ENCODE measurements around the gene ATF6. TPM values are rescaled to one million over a fixed set of nuclear protein-coding genes. Genes with fewer than 3 reads are reported as not detected.

ATF6 gene
- total and polyA plus RNA-seq, 8 donors = 3.4 to 54.3 (median 13.5) TPM

DNA sequence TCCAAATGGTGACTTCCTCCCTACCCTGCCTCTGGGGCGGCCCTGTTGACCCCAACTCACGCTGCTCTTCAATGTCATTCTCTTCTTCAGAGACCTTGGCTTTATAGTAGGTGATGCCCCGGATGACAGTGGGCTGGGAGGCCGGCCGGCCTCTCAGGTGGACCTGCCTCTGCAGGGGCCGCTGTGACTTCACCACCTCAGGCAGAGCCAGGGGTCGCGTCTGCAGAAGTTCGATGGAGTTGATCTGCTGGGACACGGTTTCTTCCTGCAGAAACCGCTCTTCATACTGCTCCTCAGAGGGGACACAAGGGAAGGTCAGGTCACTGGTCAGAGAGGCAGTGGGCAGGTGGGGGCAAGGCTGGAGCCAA lies 233.9 kb downstream of the ATF6 start:
- Histone ChIP-seq H3K4me1 (no peaks in the 10 kb centered on the region), H3K27ac (no peak overlapping the region), H3K36me3 (no peaks in the 10 kb centered on the region), H3K9me3 (no peaks in the 10 kb centered on the region), H3K27me3 (peaks cover 0 to 9% (median 0%) of the 10 kb centered on the region in 3 donors), H3K4me3 (no peak overlapping the region)
- TF ChIP-seq POLR2AphosphoS5 (IDR thresholded peaks at IDR 0.05) = no peak
- no peak for TF ChIP-seq EP300 (IDR thresholded peaks at IDR 0.05)
- TF ChIP-seq CTCF (IDR thresholded peaks at IDR 0.05) = no peak
- no peak for TF ChIP-seq POLR2A (IDR thresholded peaks at IDR 0.05)
- 87 to 97% (median 93%) methylated on average over 11 of the region's 11 CpGs for WGBS, 5 donors
- DNase-seq = no peak
- intact Hi-C loops (cut with DNase I; ENCODE audit: low total_unique reads) = no loop called here

DNA sequence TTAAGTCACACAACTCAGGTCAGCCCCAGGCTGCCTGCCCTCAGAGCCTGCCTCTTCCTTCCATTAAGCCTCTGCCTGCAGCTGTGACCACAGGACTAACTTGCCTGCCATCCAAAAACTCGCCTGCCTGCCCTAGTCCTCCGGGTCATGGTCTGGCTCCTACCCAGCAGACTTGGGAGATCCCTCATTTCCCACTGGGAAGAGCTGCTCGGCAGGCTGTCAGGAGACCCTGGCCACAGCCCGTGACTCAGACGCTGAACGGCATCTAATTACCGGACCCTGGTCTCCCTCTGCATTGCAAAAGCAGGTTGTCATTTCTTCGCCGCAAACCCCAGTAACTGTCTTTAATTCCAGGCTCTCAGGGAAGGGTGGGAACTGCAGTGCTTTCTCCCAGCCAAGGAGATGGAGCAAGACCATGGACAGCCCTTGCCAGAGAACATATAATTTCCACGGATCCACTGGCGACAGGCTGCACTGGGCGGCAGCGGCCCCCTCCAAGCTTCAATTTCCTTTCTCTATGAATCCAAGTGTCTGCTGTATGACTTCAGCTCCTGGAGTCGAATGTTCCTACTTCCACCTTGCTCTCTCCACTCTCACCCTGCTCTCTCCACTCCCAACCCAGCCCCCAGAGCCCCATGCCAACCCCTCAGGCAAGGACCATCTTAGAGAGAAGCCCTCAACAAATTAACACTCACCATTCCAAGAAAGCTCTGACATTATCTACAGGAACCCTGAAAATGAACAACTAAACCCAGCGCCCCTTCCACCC lies 237.1 kb downstream of the ATF6 start:
- Histone ChIP-seq H3K4me1 (no peaks in the 10 kb centered on the region), H3K36me3 (no peaks in the 10 kb centered on the region), H3K27me3 (peaks cover 0 to 14% (median 0%) of the 10 kb centered on the region in 3 donors), H3K9me3 (no peaks in the 10 kb centered on the region), H3K27ac (peak overlapping the region in 4 of 5 donors; percentile 17 to 55 (median 47)), H3K4me3 (no peak overlapping the region)
- intact Hi-C loops (cut with DNase I; ENCODE audit: low total_unique reads) = no loop called here
- no peak for DNase-seq
- WGBS, 5 donors = 55 to 83% (median 79%) methylated on average over 13 to 15 of the region's 15 CpGs
- TF ChIP-seq POLR2A (IDR thresholded peaks at IDR 0.05) = no peak
- TF ChIP-seq EP300 (IDR thresholded peaks at IDR 0.05) = no peak
- no peak for TF ChIP-seq POLR2AphosphoS5 (IDR thresholded peaks at IDR 0.05)
- TF ChIP-seq CTCF (IDR thresholded peaks at IDR 0.05) = no peak

GRCh38 chr1:162003830-162004215 lies 237.7 kb downstream of the ATF6 start:
- H3K27me3 ChIP-seq = peaks cover 0 to 14% (median 0%) of the 10 kb centered on the region in 3 donors

DNA sequence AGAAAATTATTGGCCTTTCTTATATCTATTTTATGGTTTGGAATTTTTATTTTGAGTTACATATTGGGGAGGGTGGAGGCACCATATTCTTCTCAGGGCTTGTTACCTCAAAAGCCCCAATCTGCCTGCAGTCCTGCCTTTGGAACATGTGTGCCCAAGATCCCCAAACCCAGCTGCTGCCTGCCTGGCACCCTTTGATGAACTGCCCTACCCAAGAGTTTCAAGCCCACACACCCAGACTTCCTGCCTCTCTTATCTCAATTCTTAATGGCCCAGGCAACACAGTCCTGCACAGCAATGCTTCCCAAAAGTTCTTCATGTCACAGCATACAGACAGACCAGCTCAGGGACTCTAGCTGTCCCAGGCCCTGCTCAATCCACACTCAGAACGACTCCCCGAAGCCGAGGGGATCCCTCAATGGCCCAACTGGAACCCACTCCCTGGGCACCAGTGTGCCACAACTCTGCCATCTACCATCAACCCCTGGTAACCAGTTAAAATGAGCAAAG lies 238.4 kb downstream of the ATF6 start:
- H3K27ac ChIP-seq = peak overlapping the region in 3 of 5 donors; percentile 0 to 50 (median 49)
- no peaks in the 10 kb centered on the region for H3K9me3 ChIP-seq
- DNase-seq = no peak
- intact Hi-C loops (cut with DNase I; ENCODE audit: low total_unique reads) = no loop called here
- no peaks in the 10 kb centered on the region for H3K36me3 ChIP-seq
- WGBS, 5 donors = 87 to 93% (median 89%) methylated on average over 3 of the region's 3 CpGs
- TF ChIP-seq CTCF (IDR thresholded peaks at IDR 0.05) = no peak
- no peak for TF ChIP-seq POLR2A (IDR thresholded peaks at IDR 0.05)
- no peak for TF ChIP-seq POLR2AphosphoS5 (IDR thresholded peaks at IDR 0.05)
- TF ChIP-seq EP300 (IDR thresholded peaks at IDR 0.05) = no peak
- H3K4me1 ChIP-seq = no peaks in the 10 kb centered on the region
- peaks cover 0 to 14% (median 0%) of the 10 kb centered on the region in 3 donors for H3K27me3 ChIP-seq
- no peak overlapping the region for H3K4me3 ChIP-seq

More at GRCh38 chr1:162003830-162004215, 237.7 kb downstream of the ATF6 start:
- Histone ChIP-seq H3K9me3 (no peaks in the 10 kb centered on the region), H3K27ac (peak overlapping the region in 4 of 5 donors; percentile 17 to 55 (median 47)), H3K4me1 (no peaks in the 10 kb centered on the region), H3K4me3 (no peak overlapping the region), H3K36me3 (no peaks in the 10 kb centered on the region)
- intact Hi-C loops (cut with DNase I; ENCODE audit: low total_unique reads) = no loop called here
- TF ChIP-seq CTCF (IDR thresholded peaks at IDR 0.05) (no peak), EP300 (IDR thresholded peaks at IDR 0.05) (no peak), POLR2AphosphoS5 (IDR thresholded peaks at IDR 0.05) (peak in 1 of 3 donors; percentile 8), POLR2A (IDR thresholded peaks at IDR 0.05) (no peak)
- no peak for DNase-seq
- WGBS, 5 donors = 45 to 62% (median 52%) methylated on average over 5 of the region's 5 CpGs
